WTC11 (cell line): ENCODE results near the gene FOXI1. TPM values are rescaled to one million over a fixed set of nuclear protein-coding genes. Genes with fewer than 3 reads are reported as not detected.

ENCODE experiments used
- ATAC-seq: fragments of 200-7000 bp; cut with Tn5 transposase; 2 replicates; pipeline ENCODE4 v1.10.0; 2021; ENCODE audit warnings: mild to moderate bottlenecking, moderate library complexity
- CTCF ChIA-PET: fragments of 300-600 bp; sonication (Branson Sonifier 250); formaldehyde crosslinking; loops from one replicate; lab custom pipeline; 2021; ENCODE audit warnings: antibody characterized with exemption; lab: Charles Lee
- POLR2A ChIA-PET: fragments of 350-600 bp; sonication (Branson Sonifier 250); formaldehyde crosslinking; loops from one replicate; lab custom pipeline; 2021; ENCODE audit warnings: antibody characterized with exemption; lab: Charles Lee
- DNase-seq: peaks from one replicate; pipeline ENCODE4 v3.0.0; 2021; ENCODE audit warnings: low spot score
- H3K27ac Mint-ChIP-seq: 2 replicates; pipeline ENCODE4 v1.8.0; 2021; ENCODE audit warnings: mixed read lengths
- H3K27me3 Mint-ChIP-seq: 2 replicates; pipeline ENCODE4 v1.8.0; 2021; ENCODE audit warnings: low read depth, mild to moderate bottlenecking, moderate library complexity, mixed read lengths
- H3K36me3 Mint-ChIP-seq: 2 replicates; pipeline ENCODE4 v1.8.0; 2021; ENCODE audit warnings: mixed read lengths
- H3K4me1 Mint-ChIP-seq: 2 replicates; pipeline ENCODE4 v1.8.0; 2022; ENCODE audit warnings: mixed read lengths
- H3K4me3 Mint-ChIP-seq: 2 replicates; pipeline ENCODE4 v1.8.0; 2021; ENCODE audit warnings: mild to moderate bottlenecking, moderate library complexity, mixed read lengths
- H3K9me3 Mint-ChIP-seq: 2 replicates; pipeline ENCODE4 v1.8.0; 2021; ENCODE audit warnings: mixed read lengths
- AFF4 ChIP-seq: sonication (generic); formaldehyde crosslinking; IDR thresholded peaks from 2 replicates; pipeline ENCODE4 v1.8.1; 2023; ENCODE audit warnings: mild to moderate bottlenecking, missing genetic modification reagents, borderline replicate concordance
- CTCF ChIP-seq: fragments of 200-600 bp; IDR thresholded peaks from 2 replicates; pipeline ENCODE4 v1.8.0; 2022; ENCODE audit warnings: antibody characterized with exemption
- GABPB1 ChIP-seq: sonication (generic); formaldehyde crosslinking; IDR thresholded peaks from 2 replicates; pipeline ENCODE4 v1.8.1; 2023; ENCODE audit warnings: mild to moderate bottlenecking, missing genetic modification reagents
- GTF2I ChIP-seq: fragments of 250-450 bp; sonication (Bioruptor Pico); conservative IDR thresholded peaks from 2 replicates; pipeline ENCODE4 v1.4.0; 2021; ENCODE audit warnings: mild to moderate bottlenecking
- IRF2 ChIP-seq: sonication (generic); formaldehyde crosslinking; IDR thresholded peaks from 2 replicates; pipeline ENCODE4 v1.8.0; 2022; ENCODE audit warnings: low read depth, missing genetic modification reagents, borderline replicate concordance
- MYBL2 ChIP-seq: sonication (generic); formaldehyde crosslinking; IDR thresholded peaks from 2 replicates; pipeline ENCODE4 v1.8.1; 2023; ENCODE audit warnings: mild to moderate bottlenecking, moderate library complexity, missing genetic modification reagents
- NFATC4 ChIP-seq: fragments of 250-450 bp; sonication (Bioruptor Pico); IDR thresholded peaks from 2 replicates; pipeline ENCODE4 v1.9.0; 2021; ENCODE audit warnings: mild to moderate bottlenecking
- STAT6 ChIP-seq: sonication (generic); formaldehyde crosslinking; conservative IDR thresholded peaks from 2 replicates; pipeline ENCODE4 v1.8.1; 2023; ENCODE audit warnings: mild to moderate bottlenecking, low read depth, missing genetic modification reagents, moderate library complexity
- ZMAT4 ChIP-seq: fragments of 250-450 bp; sonication (Bioruptor Pico); IDR thresholded peaks from 2 replicates; pipeline ENCODE4 v1.9.0; 2021; ENCODE audit warnings: mild to moderate bottlenecking
- ZNF232 ChIP-seq: sonication (generic); formaldehyde crosslinking; IDR thresholded peaks from 2 replicates; pipeline ENCODE4 v1.8.0; 2022; ENCODE audit warnings: mild to moderate bottlenecking, missing genetic modification reagents
- ZNF281 ChIP-seq: sonication (generic); formaldehyde crosslinking; IDR thresholded peaks from 2 replicates; pipeline ENCODE4 v1.8.0; 2023; ENCODE audit warnings: mild to moderate bottlenecking, missing genetic modification reagents
- ZNF396 ChIP-seq: fragments of 250-450 bp; sonication (Bioruptor Pico); IDR thresholded peaks from 2 replicates; pipeline ENCODE4 v1.8.0; 2021; ENCODE audit warnings: mild to moderate bottlenecking, moderate library complexity, borderline replicate concordance
- ZNF423 ChIP-seq: fragments of 250-450 bp; sonication (Bioruptor Pico); IDR thresholded peaks from 2 replicates; pipeline ENCODE4 v2.1.2; 2022; ENCODE audit warnings: mild to moderate bottlenecking, moderate library complexity
- total RNA-seq: library from RNA; stranded (reverse); gene quantifications from 3 replicates; pipeline ENCODE4 v1.2.3, GENCODE V29; 2021

FOXI1 gene
- total RNA-seq, 1 experiment from 2014 or later = not detected

- no peak for TF ChIP-seq IRF2 (CRISPR knock-in tag)
- TF ChIP-seq AFF4 (CRISPR knock-in tag) = no peak
- no peak for TF ChIP-seq ZNF423
- no peak for TF ChIP-seq ZMAT4 (CRISPR knock-in tag)
- no peak for TF ChIP-seq MYBL2 (CRISPR knock-in tag)
- TF ChIP-seq ZNF396 (CRISPR knock-in tag) = no peak
- no peak for TF ChIP-seq NFATC4 (CRISPR knock-in tag)
- TF ChIP-seq ZNF232 (CRISPR knock-in tag) = no peak
- TF ChIP-seq GTF2I (CRISPR knock-in tag) = no peak
- no peak for TF ChIP-seq ZNF281 (CRISPR knock-in tag)
- TF ChIP-seq STAT6 = no peak
- H3K27me3 Mint-ChIP-seq = peaks cover 5% of the 10 kb centered on the region; the same call in 1 of the 2 replicates
- CTCF ChIA-PET = interaction anchor here (1.2 to 3.5 kb wide), 3 partner anchors 13 to 118 kb away, joined by 4 to 16 read pairs (median 10); no protein-coding TSS in a partner anchor
Measured at GRCh38 chr5:170097934-170098333, 7.8 kb upstream of the FOXI1 start.

GRCh38 chr5:170100066-170100943, 5.4 kb upstream of the FOXI1 start:
- peak; percentile 89 for ATAC-seq
- ChIA-PET CTCF (interaction anchor here (0.6 to 4.0 kb wide), 18 partner anchors 8 to 308 kb away, joined by 3 to 60 read pairs (median 4); no protein-coding TSS in a partner anchor), POLR2A (no interaction called here)
- DNase-seq = peak; percentile 90
- Mint-ChIP-seq H3K27ac (no peak overlapping the region), H3K36me3 (peaks cover 5% of the 10 kb centered on the region), H3K27me3 (peaks cover 5% of the 10 kb centered on the region; the same call in 1 of the 2 replicates)
- TF ChIP-seq CTCF (peak; percentile 68), GABPB1 (CRISPR knock-in tag) (no peak)
- TF ChIP-seq, all 79 proteins: peak for 1
- Mint-ChIP-seq H3K4me3 (no peak overlapping the region), H3K4me1 (peaks cover 8% of the 10 kb centered on the region), H3K9me3 (peaks cover 7% of the 10 kb centered on the region)

More at GRCh38 chr5:170097934-170098333, 7.8 kb upstream of the FOXI1 start:
- DNase-seq = no peak
- H3K4me1 Mint-ChIP-seq = peaks cover 8% of the 10 kb centered on the region
- no peak overlapping the region for H3K4me3 Mint-ChIP-seq
- no peak for ATAC-seq
- peaks cover 5% of the 10 kb centered on the region for H3K36me3 Mint-ChIP-seq
- H3K27ac Mint-ChIP-seq = no peak overlapping the region
- peaks cover 7% of the 10 kb centered on the region for H3K9me3 Mint-ChIP-seq
- POLR2A ChIA-PET = no interaction called here
